WERI-Rb-1 (cell line): ENCODE results near the gene RUSC1.

Experiments
- DNase-seq: peaks from one replicate; pipeline ENCODE4 v3.0.0-alpha.2; 2020
- H3K27ac ChIP-seq: fragments of 250-450 bp; sonication (Bioruptor Pico); 2 replicates; pipeline ENCODE4 v1.5.1; 2020; ENCODE audit warnings: mild to moderate bottlenecking, moderate library complexity
- H3K27me3 ChIP-seq: fragments of 250-450 bp; sonication (Bioruptor Pico); 2 replicates; pipeline ENCODE4 v1.5.1; 2021; ENCODE audit warnings: mild to moderate bottlenecking, low read depth, moderate library complexity; ENCODE audit not compliant: insufficient read depth, severe bottlenecking
- H3K36me3 ChIP-seq: fragments of 250-450 bp; sonication (Bioruptor Pico); 2 replicates; pipeline ENCODE4 v1.5.1; 2020; ENCODE audit warnings: mild to moderate bottlenecking, moderate library complexity
- H3K4me3 ChIP-seq: 2 replicates; pipeline ENCODE4 v1.5.1; 2011; ENCODE audit warnings: low read depth, mild to moderate bottlenecking, control low read depth, low read length
- H3K9me3 ChIP-seq: fragments of 250-450 bp; sonication (Bioruptor Pico); 2 replicates; pipeline ENCODE4 v1.5.1; 2021; ENCODE audit warnings: mild to moderate bottlenecking, moderate library complexity; ENCODE audit not compliant: severe bottlenecking
- CTCF ChIP-seq: IDR thresholded peaks from 2 replicates; pipeline ENCODE4 v1.5.1; 2011; ENCODE audit warnings: low read depth, mild to moderate bottlenecking, control low read depth, inconsistent platforms, low read length

RUSC1 gene

GRCh38 chr1:155300024-155300423 is 20.7 kb upstream of the RUSC1 start:
- no peak for DNase-seq
- no peaks in the 10 kb centered on the region for H3K36me3 ChIP-seq
- no peak for TF ChIP-seq CTCF
- no peaks in the 10 kb centered on the region for H3K27me3 ChIP-seq
- H3K4me3 ChIP-seq: no peak overlapping the region
- peaks cover 2% of the 10 kb centered on the region for H3K9me3 ChIP-seq
- H3K27ac ChIP-seq: no peak overlapping the region

- DNase-seq: no peak
- H3K9me3 ChIP-seq: peaks cover 2% of the 10 kb centered on the region
- TF ChIP-seq CTCF: no peak
- no peak overlapping the region for H3K4me3 ChIP-seq
- no peaks in the 10 kb centered on the region for H3K36me3 ChIP-seq
- no peak overlapping the region for H3K27ac ChIP-seq
- no peaks in the 10 kb centered on the region for H3K27me3 ChIP-seq
Measured at GRCh38 chr1:155300553-155301329, 20.0 kb upstream of the RUSC1 start.

GRCh38 chr1:155301342-155301841 is 19.3 kb upstream of the RUSC1 start, which contains the start of gene PKLR:
TSS of gene PKLR (minus strand) at chr1:155301438. CDS start at chr1:155301395, 43 bp downstream.
- no peak for TF ChIP-seq CTCF
- no peak within 1 kb of the TSS for H3K4me3 ChIP-seq
- no peaks in the 10 kb centered on the region for H3K36me3 ChIP-seq
- DNase-seq: no peak
- no peaks in the 10 kb centered on the region for H3K27me3 ChIP-seq
- H3K27ac ChIP-seq: no peak within 1 kb of the TSS
- H3K9me3 ChIP-seq: peaks cover 2% of the 10 kb centered on the region

- no peak overlapping the region for H3K27ac ChIP-seq
Measured at GRCh38 chr1:155304558-155305063, 16.1 kb upstream of the RUSC1 start.

GRCh38 chr1:155305881-155306391 is 14.8 kb upstream of the RUSC1 start:
- peaks cover 15% of the 10 kb centered on the region for H3K36me3 ChIP-seq
- no peaks in the 10 kb centered on the region for H3K9me3 ChIP-seq
- H3K27ac ChIP-seq: no peak overlapping the region
- no peak for TF ChIP-seq CTCF
- no peak overlapping the region for H3K4me3 ChIP-seq
- DNase-seq: no peak
- H3K27me3 ChIP-seq: no peaks in the 10 kb centered on the region

More at GRCh38 chr1:155304558-155305063, 16.1 kb upstream of the RUSC1 start:
- Histone ChIP-seq H3K27me3 (no peaks in the 10 kb centered on the region), H3K9me3 (no peaks in the 10 kb centered on the region), H3K4me3 (no peak overlapping the region), H3K36me3 (peaks cover 4% of the 10 kb centered on the region)
- DNase-seq: no peak
- no peak for TF ChIP-seq CTCF
